HG02571 (cell line): ENCODE measurements around the gene CFAP74.
"Not testable (repeated sequence)": the region's sequence is repeated elsewhere in the genome, so short reads cannot be mapped to it uniquely, and the experiment has no call there.

Source experiments
- ATAC-seq: cut with Tn5 transposase; IDR thresholded peaks from one replicate; pipeline ENCODE4 v1.9.1; 2021; ENCODE audit warnings: mild to moderate bottlenecking, moderate library complexity; ENCODE audit not compliant: unreplicated experiment

Gene CFAP74

GRCh38 chr1:1899266-1899966, 104.2 kb downstream of the CFAP74 start:
- ATAC-seq, result no peak

GRCh38 chr1:1898246-1898933, 105.2 kb downstream of the CFAP74 start:
- ATAC-seq, result no peak

- no peak for ATAC-seq
Observed at GRCh38 chr1:1895456-1896336, 107.9 kb downstream of the CFAP74 start.

- ATAC-seq, result no peak
Observed at GRCh38 chr1:1895060-1895418, 108.5 kb downstream of the CFAP74 start.

GRCh38 chr1:1894354-1895059, 109.1 kb downstream of the CFAP74 start:
- ATAC-seq, result no peak

GRCh38 chr1:1893997-1894353, 109.6 kb downstream of the CFAP74 start:
- ATAC-seq, result no peak

GRCh38 chr1:1893291-1893985, 110.1 kb downstream of the CFAP74 start:
- no peak for ATAC-seq

- no peak for ATAC-seq
Observed at GRCh38 chr1:1892763-1893120, 110.8 kb downstream of the CFAP74 start.

- no peak for ATAC-seq
Observed at GRCh38 chr1:1892079-1892762, 111.4 kb downstream of the CFAP74 start.

- peak; percentile 20 for ATAC-seq
Observed at GRCh38 chr1:1891349-1892078, 112.1 kb downstream of the CFAP74 start.

GRCh38 chr1:1890506-1891348, 112.9 kb downstream of the CFAP74 start, which contains the start of gene GNB1:
Gene GNB1 (minus strand): TSS chr1:1891087. CDS start chr1:1825453, 65,634 bp downstream.
- peak; percentile 47 for ATAC-seq

GRCh38 chr1:1889847-1890505, 113.6 kb downstream of the CFAP74 start:
- peak; percentile 25 for ATAC-seq

- no peak for ATAC-seq
Observed at GRCh38 chr1:1889090-1889750, 114.4 kb downstream of the CFAP74 start.

- not testable (repeated sequence) for ATAC-seq
Observed at GRCh38 chr1:1883890-1884289, 119.7 kb downstream of the CFAP74 start.

- ATAC-seq, result no peak
Observed at GRCh38 chr1:1883092-1883873, 120.3 kb downstream of the CFAP74 start.

- ATAC-seq, result no peak
Observed at GRCh38 chr1:1881727-1882126, 121.9 kb downstream of the CFAP74 start.
